DOHH2 (cell line): ENCODE data around the gene SOD3.

ENCODE experiments used
- EZH2phosphoT487 ChIP-seq: fragments of 200-600 bp; sonication (generic); IDR thresholded peaks from 2 replicates; pipeline ENCODE4 v1.6.1; 2017; ENCODE audit warnings: borderline replicate concordance, mild to moderate bottlenecking, antibody characterized with exemption, low read length, moderate library complexity, mixed read lengths
- TF ChIP-seq, protein P1 (sequence below): fragments of 200-600 bp; sonication (generic); IDR thresholded peaks from one replicate; pipeline ENCODE4 v1.5.1; 2014; ENCODE audit warnings: antibody characterized with exemption, mild to moderate bottlenecking, low read depth, low read length; ENCODE audit not compliant: poor library complexity, severe bottlenecking

- TF ChIP-seq, protein P1, sequence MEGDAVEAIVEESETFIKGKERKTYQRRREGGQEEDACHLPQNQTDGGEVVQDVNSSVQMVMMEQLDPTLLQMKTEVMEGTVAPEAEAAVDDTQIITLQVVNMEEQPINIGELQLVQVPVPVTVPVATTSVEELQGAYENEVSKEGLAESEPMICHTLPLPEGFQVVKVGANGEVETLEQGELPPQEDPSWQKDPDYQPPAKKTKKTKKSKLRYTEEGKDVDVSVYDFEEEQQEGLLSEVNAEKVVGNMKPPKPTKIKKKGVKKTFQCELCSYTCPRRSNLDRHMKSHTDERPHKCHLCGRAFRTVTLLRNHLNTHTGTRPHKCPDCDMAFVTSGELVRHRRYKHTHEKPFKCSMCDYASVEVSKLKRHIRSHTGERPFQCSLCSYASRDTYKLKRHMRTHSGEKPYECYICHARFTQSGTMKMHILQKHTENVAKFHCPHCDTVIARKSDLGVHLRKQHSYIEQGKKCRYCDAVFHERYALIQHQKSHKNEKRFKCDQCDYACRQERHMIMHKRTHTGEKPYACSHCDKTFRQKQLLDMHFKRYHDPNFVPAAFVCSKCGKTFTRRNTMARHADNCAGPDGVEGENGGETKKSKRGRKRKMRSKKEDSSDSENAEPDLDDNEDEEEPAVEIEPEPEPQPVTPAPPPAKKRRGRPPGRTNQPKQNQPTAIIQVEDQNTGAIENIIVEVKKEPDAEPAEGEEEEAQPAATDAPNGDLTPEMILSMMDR: no peak
- TF ChIP-seq EZH2phosphoT487: no peak
These were observed 7.3 kb downstream of the SOD3 start for GRCh38 chr4:24802648-24803047.
